ENCODE results near the gene FOXC1. TPM values are rescaled to one million over a fixed set of nuclear protein-coding genes. Genes with fewer than 3 reads are reported as not detected.

FOXC1 gene
- total and polyA plus RNA-seq, 2 donors (not counting 1 experiment from before 2014, with no cell fraction given), result 0.04 to 0.52 TPM

- TF ChIP-seq EZH2 (IDR thresholded peaks at IDR 0.05; ENCODE audit: borderline replicate concordance, insufficient read depth, low read depth, low read length, poor library complexity, severe bottlenecking) (no peak), CTCF (IDR thresholded peaks at IDR 0.05) (no peak)
- DNase-seq (no peak), ATAC-seq (ENCODE audit: low read depth) (no peak)
- H3K79me2 ChIP-seq (ENCODE audit: control insufficient read depth, insufficient read depth, low read length), result no peaks in the 10 kb centered on the region
- no peak overlapping the region for H3K4me2 ChIP-seq (replicated peaks; ENCODE audit: low read depth, low read length, poor library complexity, severe bottlenecking)
- H3K4me1 ChIP-seq (ENCODE audit: control insufficient read depth in 2 of 2, insufficient read depth in 2 of 2, low read length in 2 of 2), result peaks cover 3 to 5% of the 10 kb centered on the region in 2 donors
- no peak overlapping the region for H3K4me3 ChIP-seq (ENCODE audit: control extremely low read depth in 1 of 5, extremely low read depth in 1 of 5, insufficient read depth in 1 of 5, low read depth in 2 of 5, low read length in 4 of 5)
- H3K27ac Mint-ChIP-seq, result no peak overlapping the region
- H3K9me3 ChIP-seq (ENCODE audit: control extremely low read depth in 1 of 3, control insufficient read depth in 2 of 3, insufficient read depth in 1 of 3, low read length in 2 of 3), result no peaks in the 10 kb centered on the region
- H4K20me1 ChIP-seq (ENCODE audit: control insufficient read depth, insufficient read depth, low read length, poor library complexity, severe bottlenecking), result no peaks in the 10 kb centered on the region
- H3K27me3 ChIP-seq (replicated peaks in 1 of 4; ENCODE audit: control extremely low read depth in 1 of 4, control insufficient read depth in 3 of 4, insufficient read depth in 4 of 4, low read length in 3 of 4), result peaks cover 0 to 30% (median 10%) of the 10 kb centered on the region in 4 experiments
- no peak overlapping the region for H2AFZ ChIP-seq (ENCODE audit: insufficient read depth, low read depth, low read length, poor library complexity, severe bottlenecking)
- H3K27ac ChIP-seq (ENCODE audit: low read length in 2 of 2), result no peak overlapping the region
- POLR2A ChIA-PET, result no interaction called here
- no peak overlapping the region for H3K4me3 Mint-ChIP-seq
- H3K4me1 Mint-ChIP-seq, result no peaks in the 10 kb centered on the region
- no peaks in the 10 kb centered on the region for H3K36me3 ChIP-seq (replicated peaks in 1 of 2; ENCODE audit: control extremely low read depth in 1 of 2, control insufficient read depth in 1 of 2, extremely low read depth in 1 of 2, insufficient read depth in 2 of 2, low read length in 1 of 2)
- WGBS (ENCODE audit: insufficient coverage), result 71% methylated on average over 11 of the region's 20 CpGs
- peaks cover 51% of the 10 kb centered on the region for H3K27me3 Mint-ChIP-seq
- CTCF ChIA-PET, result interaction anchor here (1.3 to 10.4 kb wide), 3 partner anchors 16 to 1092 kb away, joined by 4 to 143 read pairs (median 5); no protein-coding TSS in a partner anchor
- no peak overlapping the region for H3K9ac ChIP-seq (ENCODE audit: low read length)
- no peaks in the 10 kb centered on the region for H3K9me3 Mint-ChIP-seq (ENCODE audit: insufficient read depth)
- intact Hi-C loops (cut with micrococcal nuclease), result no loop called here
Observed at GRCh38 chr6:1593286-1593957, 16.3 kb upstream of the FOXC1 start.

GRCh38 chr6:1593958-1594314 lies 15.8 kb upstream of the FOXC1 start:
- no peaks in the 10 kb centered on the region for H3K79me2 ChIP-seq (ENCODE audit: control insufficient read depth, insufficient read depth, low read length)
- DNase-seq (no peak), ATAC-seq (ENCODE audit: low read depth) (no peak)
- no peak overlapping the region for H3K4me3 ChIP-seq (ENCODE audit: control extremely low read depth in 1 of 5, extremely low read depth in 1 of 5, insufficient read depth in 1 of 5, low read depth in 2 of 5, low read length in 4 of 5)
- H2AFZ ChIP-seq (ENCODE audit: insufficient read depth, low read depth, low read length, poor library complexity, severe bottlenecking), result no peak overlapping the region
- H3K4me1 Mint-ChIP-seq, result no peaks in the 10 kb centered on the region
- peaks cover 0 to 33% (median 10%) of the 10 kb centered on the region in 4 experiments for H3K27me3 ChIP-seq (replicated peaks in 1 of 4; ENCODE audit: control extremely low read depth in 1 of 4, control insufficient read depth in 3 of 4, insufficient read depth in 4 of 4, low read length in 3 of 4)
- H3K9me3 Mint-ChIP-seq (ENCODE audit: insufficient read depth), result no peaks in the 10 kb centered on the region
- H3K27ac Mint-ChIP-seq, result no peak overlapping the region
- H4K20me1 ChIP-seq (ENCODE audit: control insufficient read depth, insufficient read depth, low read length, poor library complexity, severe bottlenecking), result no peaks in the 10 kb centered on the region
- no peak overlapping the region for H3K4me2 ChIP-seq (replicated peaks; ENCODE audit: low read depth, low read length, poor library complexity, severe bottlenecking)
- peaks cover 49% of the 10 kb centered on the region for H3K27me3 Mint-ChIP-seq
- POLR2A ChIA-PET, result no interaction called here
- no peak overlapping the region for H3K4me3 Mint-ChIP-seq
- no peaks in the 10 kb centered on the region for H3K36me3 ChIP-seq (replicated peaks in 1 of 2; ENCODE audit: control extremely low read depth in 1 of 2, control insufficient read depth in 1 of 2, extremely low read depth in 1 of 2, insufficient read depth in 2 of 2, low read length in 1 of 2)
- intact Hi-C loops (cut with micrococcal nuclease), result no loop called here
- H3K4me1 ChIP-seq (ENCODE audit: control insufficient read depth in 2 of 2, insufficient read depth in 2 of 2, low read length in 2 of 2), result peaks cover 3 to 5% of the 10 kb centered on the region in 2 donors
- no peaks in the 10 kb centered on the region for H3K9me3 ChIP-seq (ENCODE audit: control extremely low read depth in 1 of 3, control insufficient read depth in 2 of 3, insufficient read depth in 1 of 3, low read length in 2 of 3)
- CTCF ChIA-PET, result interaction anchor here (1.3 to 10.4 kb wide), 3 partner anchors 16 to 1092 kb away, joined by 4 to 143 read pairs (median 5); no protein-coding TSS in a partner anchor
- TF ChIP-seq CTCF (IDR thresholded peaks at IDR 0.05), result no peak
- WGBS (ENCODE audit: insufficient coverage), result 79% methylated on average over 22 of the region's 22 CpGs
- H3K27ac ChIP-seq (ENCODE audit: low read length in 2 of 2), result no peak overlapping the region
- no peak overlapping the region for H3K9ac ChIP-seq (ENCODE audit: low read length)

Data from B cell (primary cell).